Activated CD4-positive, alpha-beta T cell treated with anti-CD3 and anti-CD28 coated beads, Interleukin-2, amount 50 U/mL, for 16 hours (primary cell): ENCODE results near the gene TMEM30B.
A peak's percentile ranks its signal among the peaks of the same experiment; 100 is the strongest.
"Not testable (repeated sequence)": the region's sequence is repeated elsewhere in the genome, so short reads cannot be mapped to it uniquely, and the experiment has no call there.

Experiments
- DNase-seq: peaks from one replicate; pipeline ENCODE4 v3.0.0-alpha.2; 2020

The TMEM30B gene

GRCh38 chr14:61264010-61264571 is 17.0 kb downstream of the TMEM30B start:
- DNase-seq: no peak

GRCh38 chr14:61262082-61262481 is 19.1 kb downstream of the TMEM30B start:
- DNase-seq: no peak

GRCh38 chr14:61260939-61261776 is 20.0 kb downstream of the TMEM30B start:
- peak; percentile 31 for DNase-seq

GRCh38 chr14:61258985-61259384 is 22.2 kb downstream of the TMEM30B start:
- DNase-seq: no peak

GRCh38 chr14:61257469-61258057 is 23.6 kb downstream of the TMEM30B start:
- DNase-seq: no peak

GRCh38 chr14:61256826-61257468 is 24.2 kb downstream of the TMEM30B start:
- DNase-seq: no peak

GRCh38 chr14:61255968-61256367 is 25.2 kb downstream of the TMEM30B start:
- no peak for DNase-seq

GRCh38 chr14:61254808-61255526 is 26.2 kb downstream of the TMEM30B start:
- no peak for DNase-seq

- no peak for DNase-seq
These were observed 27.9 kb downstream of the TMEM30B start for GRCh38 chr14:61253064-61253738.

GRCh38 chr14:61252369-61253063 is 28.6 kb downstream of the TMEM30B start:
- peak; percentile 76 for DNase-seq

- no peak for DNase-seq
These were observed 31.1 kb downstream of the TMEM30B start for GRCh38 chr14:61250063-61250462.

GRCh38 chr14:61247935-61248334 is 33.2 kb downstream of the TMEM30B start:
- peak; percentile 73 for DNase-seq

GRCh38 chr14:61246721-61247120 is 34.4 kb downstream of the TMEM30B start:
- no peak for DNase-seq

GRCh38 chr14:61244009-61244408 is 37.1 kb downstream of the TMEM30B start:
- DNase-seq: no peak

- no peak for DNase-seq
These were observed 40.9 kb downstream of the TMEM30B start for GRCh38 chr14:61240206-61240605.

- not testable (repeated sequence) for DNase-seq
These were observed 41.9 kb downstream of the TMEM30B start for GRCh38 chr14:61239285-61239684.

- no peak for DNase-seq
These were observed 42.4 kb downstream of the TMEM30B start for GRCh38 chr14:61238611-61239245.

GRCh38 chr14:61234215-61234916 is 46.8 kb downstream of the TMEM30B start:
- no peak for DNase-seq

- no peak for DNase-seq
These were observed 47.6 kb downstream of the TMEM30B start for GRCh38 chr14:61233436-61233956.

GRCh38 chr14:61231810-61232209 is 49.3 kb downstream of the TMEM30B start:
- DNase-seq: no peak
